ENCODE results near the gene PTGES2.
"Not testable (repeated sequence)": the region's sequence is repeated elsewhere in the genome, so short reads cannot be mapped to it uniquely, and the experiment has no call there.

DNA sequence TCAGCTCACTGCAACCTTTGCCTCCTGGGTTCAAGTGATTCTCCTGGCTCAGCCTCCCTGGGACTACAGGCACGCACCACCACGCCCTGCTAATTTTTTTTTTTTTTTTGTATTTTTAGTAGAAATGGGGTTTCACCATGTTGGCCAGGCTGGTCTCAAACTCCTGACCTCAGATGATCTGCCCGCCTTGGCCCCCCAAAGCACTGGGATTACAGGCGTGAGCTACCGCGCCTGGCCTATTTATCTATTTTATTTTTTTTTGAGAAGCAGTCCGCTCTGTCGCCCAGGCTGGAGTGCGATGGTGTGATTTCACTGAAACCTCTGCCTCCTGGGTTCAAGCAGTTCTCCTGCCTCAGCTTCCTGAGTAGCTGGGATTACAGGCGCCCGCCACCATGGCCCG, 56.1 kb downstream of the PTGES2 start:
- not testable (repeated sequence) for TF ChIP-seq CTCF (IDR thresholded peaks at IDR 0.05); POLR2AphosphoS5 (IDR thresholded peaks at IDR 0.05; ENCODE audit: insufficient read depth in 1 of 2, low read depth in 1 of 2); POLR2A (IDR thresholded peaks at IDR 0.05)

All from vagina (tissue), 2 donors.